ENCODE results near the gene DLGAP1. TPM values are rescaled to one million over a fixed set of nuclear protein-coding genes. Genes with fewer than 3 reads are reported as not detected.
A peak's percentile ranks its signal among the peaks of the same experiment; 100 is the strongest.

Gene DLGAP1
- total and polyA plus RNA-seq, 3 donors from 2014 or later: 18.6 to 93.8 (median 69.1) TPM

DNA sequence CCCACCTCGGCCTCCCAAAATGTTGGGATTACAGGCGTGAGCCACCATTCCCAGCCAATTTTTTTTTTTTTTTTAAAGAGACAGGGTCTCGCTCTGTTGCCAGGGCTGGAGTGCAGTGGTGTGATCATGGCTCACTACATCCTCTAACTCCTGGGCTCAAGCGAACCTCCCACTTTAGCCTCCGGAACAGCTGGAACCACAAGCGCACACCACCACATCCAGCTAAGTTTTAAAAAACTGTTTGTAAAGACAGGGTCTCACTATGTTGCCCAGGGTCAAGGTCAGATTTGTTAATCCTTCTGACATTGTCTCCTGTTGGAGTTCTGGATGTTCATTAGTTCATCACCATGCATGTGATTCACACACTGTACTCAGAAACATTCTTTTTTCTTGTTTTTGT, 855.2 kb downstream of the DLGAP1 start:
- intact Hi-C loops (cut with DNase I; ENCODE audit: low total_unique reads): loop anchor here (5.0 kb wide), 1 partner anchor 148 kb away; the partner anchor contains the start of gene TGIF1
- DNase-seq: no peak
- peaks cover 62% of the 10 kb centered on the region for H3K4me1 ChIP-seq

GRCh38 chr18:3599195-3599594, 855.9 kb downstream of the DLGAP1 start:
- Histone ChIP-seq H3K27me3 (no peaks in the 10 kb centered on the region), H3K4me3 (no peak overlapping the region), H3K9me3 (no peaks in the 10 kb centered on the region), H3K27ac (peak overlapping the region in 1 of 2 donors; percentile 10), H3K4me1 (peaks cover 60% of the 10 kb centered on the region), H3K36me3 (ENCODE audit: low read depth, missing control alignments) (no peaks in the 10 kb centered on the region)
- intact Hi-C loops (cut with DNase I; ENCODE audit: low total_unique reads): loop anchor here (5.0 kb wide), 1 partner anchor 147 kb away; the partner anchor contains the start of gene TGIF1
- 88 to 90% methylated on average over 7 of the region's 7 CpGs for WGBS, 2 donors
- TF ChIP-seq, protein P1, sequence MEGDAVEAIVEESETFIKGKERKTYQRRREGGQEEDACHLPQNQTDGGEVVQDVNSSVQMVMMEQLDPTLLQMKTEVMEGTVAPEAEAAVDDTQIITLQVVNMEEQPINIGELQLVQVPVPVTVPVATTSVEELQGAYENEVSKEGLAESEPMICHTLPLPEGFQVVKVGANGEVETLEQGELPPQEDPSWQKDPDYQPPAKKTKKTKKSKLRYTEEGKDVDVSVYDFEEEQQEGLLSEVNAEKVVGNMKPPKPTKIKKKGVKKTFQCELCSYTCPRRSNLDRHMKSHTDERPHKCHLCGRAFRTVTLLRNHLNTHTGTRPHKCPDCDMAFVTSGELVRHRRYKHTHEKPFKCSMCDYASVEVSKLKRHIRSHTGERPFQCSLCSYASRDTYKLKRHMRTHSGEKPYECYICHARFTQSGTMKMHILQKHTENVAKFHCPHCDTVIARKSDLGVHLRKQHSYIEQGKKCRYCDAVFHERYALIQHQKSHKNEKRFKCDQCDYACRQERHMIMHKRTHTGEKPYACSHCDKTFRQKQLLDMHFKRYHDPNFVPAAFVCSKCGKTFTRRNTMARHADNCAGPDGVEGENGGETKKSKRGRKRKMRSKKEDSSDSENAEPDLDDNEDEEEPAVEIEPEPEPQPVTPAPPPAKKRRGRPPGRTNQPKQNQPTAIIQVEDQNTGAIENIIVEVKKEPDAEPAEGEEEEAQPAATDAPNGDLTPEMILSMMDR (IDR thresholded peaks at IDR 0.05): no peak
- no peak for TF ChIP-seq POLR2A (IDR thresholded peaks at IDR 0.05)
- DNase-seq: no peak

More for the DNA sequence above, 855.2 kb downstream of the DLGAP1 start:
- H3K27me3 ChIP-seq: no peaks in the 10 kb centered on the region
- no peaks in the 10 kb centered on the region for H3K36me3 ChIP-seq (ENCODE audit: low read depth, missing control alignments)
- 87 to 90% methylated on average over 5 to 6 of the region's 6 CpGs for WGBS, 2 donors
- H3K9me3 ChIP-seq: no peaks in the 10 kb centered on the region
- peak overlapping the region in 1 of 2 donors; percentile 10 for H3K27ac ChIP-seq
- TF ChIP-seq, protein P1 (IDR thresholded peaks at IDR 0.05): no peak
- no peak for TF ChIP-seq POLR2A (IDR thresholded peaks at IDR 0.05)
- no peak overlapping the region for H3K4me3 ChIP-seq

DNA sequence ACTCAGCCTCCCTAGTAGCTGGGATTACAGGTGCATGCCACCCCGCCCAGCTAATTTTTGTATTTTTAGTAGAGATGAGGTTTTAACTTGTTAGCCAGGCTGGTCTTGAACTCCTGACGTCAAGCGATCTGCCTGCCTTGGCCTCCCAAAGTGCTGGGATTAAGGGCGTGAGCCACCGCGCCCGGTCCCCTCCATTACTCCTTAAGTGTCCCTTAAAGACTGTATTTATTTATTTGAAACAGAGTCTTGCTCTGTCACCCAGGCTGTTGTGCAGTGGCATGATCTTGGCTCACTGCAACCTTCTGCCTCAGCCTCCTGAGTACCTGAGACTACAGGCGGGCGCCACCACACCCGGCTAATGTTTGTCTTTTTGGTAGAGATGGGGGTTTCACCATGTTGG, 856.5 kb downstream of the DLGAP1 start:
- no peak for TF ChIP-seq POLR2A (IDR thresholded peaks at IDR 0.05)
- TF ChIP-seq, protein P1 (IDR thresholded peaks at IDR 0.05): no peak
- WGBS, 2 donors: 94% methylated on average over 10 of the region's 10 CpGs
- H3K9me3 ChIP-seq: no peaks in the 10 kb centered on the region
- H3K27ac ChIP-seq: peak overlapping the region in 1 of 2 donors; percentile 10
- H3K27me3 ChIP-seq: no peaks in the 10 kb centered on the region
- no peak overlapping the region for H3K4me3 ChIP-seq
- H3K4me1 ChIP-seq: peaks cover 53% of the 10 kb centered on the region
- no peak for DNase-seq
- intact Hi-C loops (cut with DNase I; ENCODE audit: low total_unique reads): loop anchor here (5.0 kb wide), 1 partner anchor 146 kb away; the partner anchor contains the start of gene TGIF1
- no peaks in the 10 kb centered on the region for H3K36me3 ChIP-seq (ENCODE audit: low read depth, missing control alignments)

- H3K27ac ChIP-seq: peak overlapping the region; percentile 96
- intact Hi-C loops (cut with DNase I; ENCODE audit: low total_unique reads): loop anchor here (5.0 kb wide), 1 partner anchor 145 kb away; the partner anchor contains the start of gene TGIF1
- DNase-seq: no peak
- 65 to 87% methylated on average over 18 to 22 of the region's 22 CpGs for WGBS, 2 donors
- H3K36me3 ChIP-seq (ENCODE audit: low read depth, missing control alignments): no peaks in the 10 kb centered on the region
- H3K4me3 ChIP-seq: no peak overlapping the region
- H3K9me3 ChIP-seq: no peaks in the 10 kb centered on the region
- H3K4me1 ChIP-seq: peaks cover 53% of the 10 kb centered on the region
- TF ChIP-seq, protein P1 (IDR thresholded peaks at IDR 0.05): no peak
- TF ChIP-seq POLR2A (IDR thresholded peaks at IDR 0.05): no peak
- H3K27me3 ChIP-seq: no peaks in the 10 kb centered on the region
Observed at GRCh38 chr18:3597409-3598357, 857.4 kb downstream of the DLGAP1 start.

All from testis (tissue), 3 donors.